ENCODE measurements around the gene CCDC32. TPM values are rescaled to one million over a fixed set of nuclear protein-coding genes. Genes with fewer than 3 reads are reported as not detected.

The CCDC32 gene
- total and polyA plus RNA-seq, 2 of the 8 experiments (the other 6 are each of a cell fraction or from before 2014, with no cell fraction given): 8.9 to 12.1 TPM

- H2AFZ ChIP-seq (ENCODE audit: low read length): no peak overlapping the region
- no peak overlapping the region for H2BK20ac ChIP-seq (ENCODE audit: low read length)
- no peak overlapping the region for H3K9ac ChIP-seq (replicated peaks in 1 of 4; ENCODE audit: extremely low read depth in 1 of 4, low read depth in 3 of 4, low read length in 3 of 4)
- no peak overlapping the region for H3K56ac ChIP-seq (replicated peaks; ENCODE audit: insufficient read length, low read depth, low read length)
- H2AK5ac ChIP-seq (ENCODE audit: low read depth, low read length): no peak overlapping the region
- no peak overlapping the region for H3K23ac ChIP-seq (ENCODE audit: insufficient read length)
- no peak overlapping the region for H3K14ac ChIP-seq (ENCODE audit: insufficient read length)
- no peak overlapping the region for H3K4me3 ChIP-seq (ENCODE audit: extremely low read depth in 1 of 4, insufficient read depth in 2 of 4, low read depth in 3 of 4, low read length in 4 of 4)
- ChIA-PET CTCF (ENCODE audit: partially characterized antibody) (interaction anchor here (0.6 to 2.9 kb wide), 3 partner anchors 9 to 300 kb away, joined by 3 to 15 read pairs (median 4); no protein-coding TSS in a partner anchor), POLR2A (ENCODE audit: partially characterized antibody) (interaction anchor here (2.1 kb wide), 1 partner anchor 9 kb away, joined by 5 read pairs; no protein-coding TSS in a partner anchor)
- no peaks in the 10 kb centered on the region for H3K79me2 ChIP-seq (ENCODE audit: control insufficient read depth in 1 of 2, insufficient read depth in 2 of 2, low read length in 2 of 2)
- no peak overlapping the region for H2BK120ac ChIP-seq (replicated peaks; ENCODE audit: low read depth, low read length)
- no peak overlapping the region for H4K5ac ChIP-seq (ENCODE audit: insufficient read length, low read depth, low read length)
- H4K91ac ChIP-seq (replicated peaks; ENCODE audit: insufficient read length, low read length): no peak overlapping the region
- H3K4me1 ChIP-seq (replicated peaks in 1 of 4; ENCODE audit: control insufficient read depth in 3 of 4, insufficient read depth in 4 of 4, low read length in 3 of 4): no peaks in the 10 kb centered on the region
- H2BK12ac ChIP-seq (ENCODE audit: low read depth, low read length): no peak overlapping the region
- no peaks in the 10 kb centered on the region for H3K36me3 ChIP-seq (ENCODE audit: control insufficient read depth in 2 of 4, insufficient read depth in 4 of 4, low read length in 3 of 4)
- FAIRE-seq (no peak), DNase-seq (ENCODE audit: low read depth in 1 of 2, low spot score in 2 of 2) (no peak)
- no peak overlapping the region for H3K4me2 ChIP-seq (ENCODE audit: insufficient read depth in 1 of 2, low read depth in 2 of 2, low read length in 2 of 2)
- no peaks in the 10 kb centered on the region for H3K23me2 ChIP-seq (ENCODE audit: low read depth, low read length)
- no peaks in the 10 kb centered on the region for H4K20me1 ChIP-seq (replicated peaks in 1 of 2; ENCODE audit: control insufficient read depth in 1 of 2, insufficient read depth in 2 of 2, low read length in 2 of 2)
- no peaks in the 10 kb centered on the region for H3K9me3 ChIP-seq (ENCODE audit: insufficient read depth in 2 of 2, low read depth in 1 of 2, low read length in 1 of 2)
- no peak overlapping the region for H2BK5ac ChIP-seq (ENCODE audit: low read depth, low read length)
- no peak overlapping the region for H3K18ac ChIP-seq (ENCODE audit: extremely low read depth, low read length)
- H3K4ac ChIP-seq (replicated peaks; ENCODE audit: insufficient read length, low read depth, low read length): no peak overlapping the region
- no peak for TF ChIP-seq CTBP2 (IDR thresholded peaks at IDR 0.05; ENCODE audit: borderline replicate concordance, insufficient read depth, insufficient read length, low read length)
- TF ChIP-seq, protein P1, sequence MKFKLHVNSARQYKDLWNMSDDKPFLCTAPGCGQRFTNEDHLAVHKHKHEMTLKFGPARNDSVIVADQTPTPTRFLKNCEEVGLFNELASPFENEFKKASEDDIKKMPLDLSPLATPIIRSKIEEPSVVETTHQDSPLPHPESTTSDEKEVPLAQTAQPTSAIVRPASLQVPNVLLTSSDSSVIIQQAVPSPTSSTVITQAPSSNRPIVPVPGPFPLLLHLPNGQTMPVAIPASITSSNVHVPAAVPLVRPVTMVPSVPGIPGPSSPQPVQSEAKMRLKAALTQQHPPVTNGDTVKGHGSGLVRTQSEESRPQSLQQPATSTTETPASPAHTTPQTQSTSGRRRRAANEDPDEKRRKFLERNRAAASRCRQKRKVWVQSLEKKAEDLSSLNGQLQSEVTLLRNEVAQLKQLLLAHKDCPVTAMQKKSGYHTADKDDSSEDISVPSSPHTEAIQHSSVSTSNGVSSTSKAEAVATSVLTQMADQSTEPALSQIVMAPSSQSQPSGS (IDR thresholded peaks at IDR 0.05; ENCODE audit: low read length): no peak
- no peak for TF ChIP-seq BRCA1 (IDR thresholded peaks at IDR 0.05; ENCODE audit: low read depth, low read length)
- TF ChIP-seq TCF12 (IDR thresholded peaks at IDR 0.05; ENCODE audit: low read depth, low read length): no peak
- no peak overlapping the region for H2BK15ac ChIP-seq (ENCODE audit: low read length)
- H3K27me3 ChIP-seq (replicated peaks in 1 of 4; ENCODE audit: control insufficient read depth in 3 of 4, extremely low read depth in 1 of 4, insufficient read depth in 3 of 4, low read length in 3 of 4): no peaks in the 10 kb centered on the region
- H3K27ac ChIP-seq (ENCODE audit: low read depth, low read length): no peak overlapping the region
- peaks cover 2% of the 10 kb centered on the region; the same call in 1 of the 2 replicates for H3K79me1 ChIP-seq (ENCODE audit: low read depth, low read length)
- no peak overlapping the region for H4K8ac ChIP-seq (ENCODE audit: extremely low read depth, insufficient read depth, low read length)
These were observed 39.1 kb upstream of the CCDC32 start for GRCh38 chr15:40603935-40604334.
